Subcutaneous adipose tissue (tissue), 4 donors: ENCODE data around the gene OSBPL3. TPM values are rescaled to one million over a fixed set of nuclear protein-coding genes. Genes with fewer than 3 reads are reported as not detected.

Source experiments
- total RNA-seq, 4 donors: library from RNA; depleted of rRNA; stranded (reverse); fragments of >200 nt; gene quantifications; one replicate each; pipeline ENCODE4 v1.1.0, GENCODE V29; 2016
- TF ChIP-seq, protein P1 (sequence below): fragments of 450-650 bp; IDR thresholded peaks from one replicate; pipeline ENCODE4 v1.5.1; 2016; ENCODE audit warnings: low read depth, mild to moderate bottlenecking, control low read depth, antibody characterized with exemption, moderate library complexity

The OSBPL3 gene
- total RNA-seq, 4 donors from 2014 or later, result 4.9 to 33.1 (median 9.4) TPM

GRCh38 chr7:24748521-24748920 lies 231.5 kb downstream of the OSBPL3 start:
- TF ChIP-seq, protein P1, sequence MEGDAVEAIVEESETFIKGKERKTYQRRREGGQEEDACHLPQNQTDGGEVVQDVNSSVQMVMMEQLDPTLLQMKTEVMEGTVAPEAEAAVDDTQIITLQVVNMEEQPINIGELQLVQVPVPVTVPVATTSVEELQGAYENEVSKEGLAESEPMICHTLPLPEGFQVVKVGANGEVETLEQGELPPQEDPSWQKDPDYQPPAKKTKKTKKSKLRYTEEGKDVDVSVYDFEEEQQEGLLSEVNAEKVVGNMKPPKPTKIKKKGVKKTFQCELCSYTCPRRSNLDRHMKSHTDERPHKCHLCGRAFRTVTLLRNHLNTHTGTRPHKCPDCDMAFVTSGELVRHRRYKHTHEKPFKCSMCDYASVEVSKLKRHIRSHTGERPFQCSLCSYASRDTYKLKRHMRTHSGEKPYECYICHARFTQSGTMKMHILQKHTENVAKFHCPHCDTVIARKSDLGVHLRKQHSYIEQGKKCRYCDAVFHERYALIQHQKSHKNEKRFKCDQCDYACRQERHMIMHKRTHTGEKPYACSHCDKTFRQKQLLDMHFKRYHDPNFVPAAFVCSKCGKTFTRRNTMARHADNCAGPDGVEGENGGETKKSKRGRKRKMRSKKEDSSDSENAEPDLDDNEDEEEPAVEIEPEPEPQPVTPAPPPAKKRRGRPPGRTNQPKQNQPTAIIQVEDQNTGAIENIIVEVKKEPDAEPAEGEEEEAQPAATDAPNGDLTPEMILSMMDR, result no peak

Other genes with a start within 250 kb of the OSBPL3 start
- gene GSDME, start 222.7 kb downstream of the OSBPL3 start, total RNA-seq, result 10 to 100 TPM in 3 of 4 donors, 1 to 10 TPM in 1; 9.0 to 44.0 (median 14.3) TPM
- 10 to 100 TPM; 13.0 to 68.3 (median 25.7) TPM for gene CYCS, start 145.1 kb upstream of the OSBPL3 start, total RNA-seq
- not detected for gene NPVF, start 248.3 kb upstream of the OSBPL3 start, total RNA-seq